HG03520 (cell line): ENCODE results near the gene FNDC3A.
"Not testable (repeated sequence)": the region's sequence is repeated elsewhere in the genome, so short reads cannot be mapped to it uniquely, and the experiment has no call there.

Experiments
- ATAC-seq: cut with Tn5 transposase; IDR thresholded peaks from one replicate; pipeline ENCODE4 v1.9.1; 2021; ENCODE audit warnings: mild to moderate bottlenecking, moderate library complexity; ENCODE audit not compliant: unreplicated experiment

The FNDC3A gene

GRCh38 chr13:49125964-49126524 lies 150.3 kb downstream of the FNDC3A start:
- ATAC-seq, result no peak

DNA sequence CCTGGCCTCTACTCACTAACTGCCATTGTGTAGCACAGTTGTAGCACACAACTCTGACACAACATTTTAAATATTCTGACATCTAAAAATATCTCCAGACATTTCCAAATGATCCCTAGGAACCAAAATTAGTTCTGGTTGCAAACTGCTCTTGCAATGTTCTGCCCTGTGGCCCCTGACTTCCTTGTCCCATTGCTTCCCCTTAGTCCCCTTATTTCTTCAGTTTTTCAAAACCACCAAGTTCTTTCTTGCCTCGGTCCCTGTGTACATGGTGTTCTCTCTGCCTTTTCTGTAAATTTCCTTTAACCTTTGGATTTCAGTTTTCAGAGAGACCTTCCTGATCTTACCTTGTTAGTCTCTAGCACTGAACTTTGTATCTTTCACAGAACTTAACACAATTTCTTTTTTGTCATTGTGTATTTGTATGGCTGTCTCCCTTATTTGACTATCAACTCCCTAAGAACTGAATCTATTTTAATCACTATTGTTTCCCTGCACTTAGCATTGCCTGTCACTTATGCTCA lies 156.8 kb downstream of the FNDC3A start:
- ATAC-seq, result no peak

- ATAC-seq, result no peak
Observed at GRCh38 chr13:49134305-49134704, 158.6 kb downstream of the FNDC3A start.

DNA sequence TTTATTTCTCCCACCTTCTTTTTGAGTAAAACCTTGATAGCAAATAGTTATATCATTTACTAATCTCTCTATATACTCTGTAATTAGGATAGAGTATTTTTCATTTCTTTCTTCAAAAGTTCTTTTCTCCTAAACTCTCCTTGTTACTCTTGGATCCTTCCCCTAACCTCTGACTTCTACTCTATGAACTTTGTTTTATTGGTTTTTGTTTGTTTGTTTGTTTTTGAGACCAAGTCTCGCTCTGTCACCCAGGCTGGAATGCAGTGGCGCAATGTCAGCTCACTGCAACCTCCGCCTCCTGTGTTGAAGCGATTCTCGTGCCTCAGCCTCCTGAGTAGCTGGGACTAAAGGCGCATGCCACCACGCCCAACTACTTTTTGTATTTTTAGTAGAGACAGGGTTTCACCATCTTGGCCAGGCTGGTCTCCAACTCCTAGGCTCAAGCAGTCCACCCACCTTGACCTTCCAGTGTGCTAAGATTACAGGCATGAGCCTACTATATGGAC lies 161.5 kb downstream of the FNDC3A start:
- ATAC-seq, result not testable (repeated sequence)

DNA sequence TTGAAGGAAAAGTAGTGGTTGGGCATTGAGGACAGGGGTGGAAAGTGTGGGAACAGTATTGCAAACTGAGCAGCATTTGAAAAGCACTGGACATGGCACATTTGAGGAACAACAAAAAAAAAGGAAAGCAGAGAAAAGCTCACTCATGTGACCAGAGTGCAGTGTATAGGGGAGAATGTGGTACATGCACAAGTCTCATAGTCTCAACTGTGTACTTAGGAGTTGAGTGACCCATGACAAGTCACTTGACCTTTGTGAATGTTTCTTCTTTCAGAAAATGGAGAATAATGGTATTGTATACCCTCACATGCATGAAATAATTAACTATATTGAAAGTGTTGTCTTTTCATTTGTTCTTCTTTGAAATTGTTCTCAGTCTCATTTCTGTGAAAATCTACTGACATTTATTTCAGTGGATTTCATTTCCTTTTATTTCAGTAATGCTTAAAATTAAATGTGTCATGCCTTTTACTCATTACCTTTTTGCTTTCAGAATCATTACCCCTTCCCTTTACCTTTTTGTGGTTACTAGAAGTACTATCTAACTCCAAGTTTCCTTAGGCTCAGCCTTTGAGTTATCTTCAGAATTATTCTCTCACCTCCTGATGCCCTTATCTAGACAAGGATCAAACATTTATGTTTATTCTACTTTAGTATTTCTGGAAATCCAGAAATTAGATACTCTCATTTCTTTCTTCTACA lies 165.3 kb downstream of the FNDC3A start:
- ATAC-seq, result no peak

- ATAC-seq, result no peak
Observed at GRCh38 chr13:49146950-49147355, 171.2 kb downstream of the FNDC3A start.

DNA sequence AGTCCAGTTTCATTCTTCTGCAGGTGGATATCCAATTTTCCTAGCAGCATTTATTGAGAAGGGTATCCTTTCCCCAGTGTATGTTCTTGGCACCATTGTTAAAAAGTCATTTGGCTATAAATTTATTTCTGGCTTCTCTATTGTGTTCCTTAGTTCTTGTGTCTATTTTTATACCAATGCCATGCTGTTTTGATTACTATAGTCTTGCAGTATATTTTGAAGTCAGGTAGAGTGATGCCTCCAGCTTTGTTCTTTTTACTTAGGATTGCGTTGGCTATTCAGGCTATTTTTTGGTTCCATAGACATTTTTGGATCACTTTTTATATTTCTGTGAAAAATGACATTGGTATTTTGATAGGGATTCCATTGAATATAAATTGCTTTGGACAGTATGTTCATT lies 172.7 kb downstream of the FNDC3A start:
- ATAC-seq, result no peak

DNA sequence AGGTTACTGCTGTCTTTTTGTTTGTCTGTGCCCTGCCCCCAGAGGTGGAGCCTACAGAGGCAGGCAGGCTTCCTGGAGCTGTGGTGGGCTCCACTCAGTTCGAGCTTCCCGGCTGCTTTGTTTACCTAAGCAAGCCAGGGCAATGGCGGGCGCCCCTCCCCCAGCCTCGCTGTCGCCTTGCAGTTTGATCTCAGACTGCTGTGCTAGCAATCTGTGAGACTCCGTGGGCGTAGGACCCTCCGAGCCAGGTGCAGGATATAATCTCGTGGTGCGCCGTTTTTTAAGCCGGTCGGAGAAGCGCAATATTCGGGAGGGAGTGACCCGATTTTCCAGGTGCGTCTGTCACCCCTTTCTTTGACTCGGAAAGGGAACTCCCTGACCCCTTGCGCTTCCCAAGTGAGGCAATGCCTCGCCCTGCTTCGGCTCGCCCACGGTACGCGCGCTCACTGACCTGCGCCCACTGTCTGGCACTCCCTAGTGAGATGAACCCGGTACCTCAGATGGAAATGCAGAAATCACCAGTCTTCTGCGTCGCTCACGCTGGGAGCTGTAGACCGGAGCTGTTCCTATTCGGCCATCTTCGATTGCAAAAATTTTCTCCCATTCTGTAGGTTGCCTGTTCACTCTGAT lies 182.4 kb downstream of the FNDC3A start:
- not testable (repeated sequence) for ATAC-seq

DNA sequence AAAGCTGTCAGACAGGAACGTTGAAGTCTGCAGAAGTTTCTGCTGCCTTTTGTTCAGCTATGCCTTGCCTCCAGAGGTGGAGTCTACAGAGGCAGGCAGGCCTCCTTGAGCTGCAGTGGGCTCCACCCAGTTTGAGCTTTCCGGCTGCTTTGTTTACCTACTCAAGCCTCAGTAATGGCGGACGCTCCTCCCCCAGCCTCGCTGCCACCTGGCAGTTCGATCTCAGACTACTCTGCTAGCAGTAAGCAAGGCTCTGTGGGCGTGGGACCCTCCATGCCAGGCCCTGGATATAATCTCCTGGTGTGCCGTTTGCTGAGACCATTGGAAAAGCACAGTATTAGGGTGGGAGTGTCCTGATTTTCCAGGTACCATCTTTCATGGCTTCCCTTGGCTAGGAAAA lies 187.4 kb downstream of the FNDC3A start:
- not testable (repeated sequence) for ATAC-seq

DNA sequence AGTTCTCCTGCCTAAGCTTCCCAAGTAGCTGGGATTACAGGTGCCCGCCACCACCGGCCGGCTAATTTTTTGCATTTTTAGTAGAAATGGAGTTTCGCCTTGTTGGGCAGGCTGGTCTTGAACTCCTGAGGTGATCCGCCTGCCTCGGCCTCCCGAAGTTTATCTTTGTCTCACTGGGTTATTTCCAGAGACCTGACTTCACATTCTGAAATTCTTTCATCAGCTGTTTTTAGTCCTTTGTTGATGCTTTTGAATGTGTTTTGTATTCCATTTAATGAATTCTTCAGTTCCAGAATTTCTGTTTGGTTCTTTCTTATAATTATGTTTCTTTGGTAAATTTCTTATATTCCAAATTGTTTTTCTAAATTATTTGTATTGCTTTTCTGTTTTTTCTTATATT lies 189.0 kb downstream of the FNDC3A start:
- no peak for ATAC-seq

- ATAC-seq, result no peak
Observed at GRCh38 chr13:49165798-49166752, 190.4 kb downstream of the FNDC3A start.

- no peak for ATAC-seq
Observed at GRCh38 chr13:49171359-49171758, 195.6 kb downstream of the FNDC3A start.

DNA sequence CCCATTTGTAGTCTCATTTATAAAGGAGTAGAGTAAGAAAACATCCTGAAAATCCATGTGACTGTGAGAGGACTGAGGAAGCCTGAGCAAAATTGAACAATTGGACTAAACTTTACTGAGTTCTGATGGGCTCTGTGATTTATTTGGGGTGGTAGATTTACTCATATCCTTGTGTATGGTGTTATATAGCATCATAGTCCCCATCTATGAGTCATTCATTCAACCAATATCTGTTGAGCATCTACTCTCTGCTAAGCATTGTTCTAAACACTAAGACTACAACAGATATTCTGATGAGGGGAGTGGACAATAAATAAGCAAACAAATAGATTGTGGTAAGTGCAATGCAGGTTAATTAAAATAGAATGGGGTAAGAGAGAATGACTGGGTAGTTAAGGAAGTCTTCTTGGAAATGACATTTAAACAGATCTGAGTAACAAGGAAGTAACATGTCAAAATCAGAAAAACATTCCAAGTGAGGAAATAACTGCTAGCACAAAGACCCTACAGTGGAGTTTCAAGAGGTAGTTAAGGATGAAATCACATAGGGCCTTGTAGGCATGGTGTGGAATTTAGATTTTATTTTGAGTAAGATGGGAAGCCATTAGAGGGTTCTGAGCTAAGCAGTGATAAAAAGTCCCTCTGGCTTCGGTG lies 208.1 kb downstream of the FNDC3A start:
- ATAC-seq, result no peak

GRCh38 chr13:49184621-49185020 lies 208.9 kb downstream of the FNDC3A start:
- ATAC-seq, result no peak

GRCh38 chr13:49185264-49185663 lies 209.6 kb downstream of the FNDC3A start:
- ATAC-seq, result no peak

DNA sequence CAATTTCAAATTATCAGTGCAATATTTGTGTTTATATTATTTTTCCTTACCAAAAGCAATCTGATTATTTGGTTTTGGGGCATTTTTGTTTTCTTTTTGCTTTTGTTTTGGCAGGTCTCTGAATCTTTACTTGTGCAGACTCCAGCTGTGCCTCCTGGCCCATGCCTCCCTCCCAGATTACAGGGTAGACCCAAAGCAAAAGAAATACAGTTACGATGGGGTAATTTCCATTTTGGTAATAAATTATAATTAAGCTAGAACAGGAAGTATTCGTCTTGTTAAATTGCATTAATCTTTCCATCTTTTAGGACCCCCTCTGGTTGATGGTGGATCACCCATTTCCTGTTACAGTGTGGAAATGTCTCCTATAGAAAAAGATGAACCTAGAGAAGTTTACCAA lies 215.2 kb downstream of the FNDC3A start:
- no peak for ATAC-seq

GRCh38 chr13:49206641-49207040 lies 230.9 kb downstream of the FNDC3A start:
- ATAC-seq, result no peak

DNA sequence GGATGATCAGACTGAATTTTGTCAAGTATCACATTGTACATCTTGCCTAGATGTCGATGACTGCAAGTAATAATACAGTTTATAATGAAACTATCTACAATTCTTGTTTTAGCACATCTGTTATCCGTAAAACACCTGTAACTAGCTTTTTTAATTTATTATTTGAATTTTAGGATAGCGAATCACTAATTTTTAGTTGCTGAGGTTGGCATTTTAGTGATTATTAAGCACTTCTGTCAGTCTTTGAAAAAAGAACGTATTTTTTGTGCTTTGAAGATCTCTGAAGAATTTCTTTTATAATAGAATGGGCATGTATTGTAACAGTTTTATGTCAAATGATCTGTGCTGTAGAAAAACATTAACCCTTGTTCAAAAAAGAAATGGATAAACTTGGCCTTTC lies 232.9 kb downstream of the FNDC3A start:
- ATAC-seq, result no peak

DNA sequence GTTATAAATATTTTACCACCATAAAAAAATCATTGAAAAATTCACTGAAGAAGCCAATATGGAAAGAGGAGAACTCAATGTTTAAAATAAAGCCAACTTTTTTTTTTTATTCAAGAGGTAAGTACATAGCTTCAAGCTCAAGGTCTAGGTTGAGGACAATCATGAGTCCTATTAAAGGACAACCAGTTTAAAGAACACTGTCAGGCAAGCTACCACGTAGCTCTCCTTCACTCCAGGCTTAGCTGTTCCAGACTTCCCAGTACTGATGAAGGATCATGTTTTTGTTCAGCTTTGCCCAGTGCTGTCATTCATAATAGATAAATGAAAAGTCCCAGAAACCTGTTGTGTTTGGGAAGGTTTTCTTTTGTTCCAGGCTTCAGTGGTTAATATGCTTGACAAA lies 234.4 kb downstream of the FNDC3A start:
- ATAC-seq, result no peak

- no peak for ATAC-seq
Observed at GRCh38 chr13:49210669-49211068, 235.0 kb downstream of the FNDC3A start.
